Activated CD8-positive, alpha-beta T cell treated with anti-CD3 and anti-CD28 coated beads for 36 hours (primary cell): ENCODE measurements around the gene RBM5. TPM values are rescaled to one million over a fixed set of nuclear protein-coding genes. Genes with fewer than 3 reads are reported as not detected.
A peak's percentile ranks its signal among the peaks of the same experiment; 100 is the strongest.

Experiments used
- ATAC-seq: fragments of 200-7000 bp; cut with Tn5 transposase; one replicate; pipeline ENCODE4 v1.10.0; 2021; ENCODE audit warnings: mild to moderate bottlenecking, moderate library complexity
- CTCF ChIA-PET: fragments of 350-600 bp; sonication (Branson Sonifier 250); formaldehyde crosslinking; loops from one replicate; lab custom pipeline; 2021; ENCODE audit warnings: antibody characterized with exemption; lab: Charles Lee
- POLR2A ChIA-PET: fragments of 350-600 bp; sonication (Branson Sonifier 250); formaldehyde crosslinking; loops from one replicate; lab custom pipeline; 2021; ENCODE audit warnings: antibody characterized with exemption; lab: Charles Lee
- DNase-seq: peaks from one replicate; pipeline ENCODE4 v3.0.0-alpha.2; 2020
- H3K27ac Mint-ChIP-seq: one replicate; pipeline ENCODE4 v1.8.0; 2021; ENCODE audit warnings: mild to moderate bottlenecking, mixed read lengths
- H3K27me3 Mint-ChIP-seq: one replicate; pipeline ENCODE4 v1.8.0; 2021; ENCODE audit warnings: mixed read lengths
- H3K36me3 Mint-ChIP-seq: one replicate; pipeline ENCODE4 v1.8.0; 2021; ENCODE audit warnings: low read depth, mixed read lengths
- H3K4me1 Mint-ChIP-seq: one replicate; pipeline ENCODE4 v1.8.0; 2021; ENCODE audit warnings: low read depth, mixed read lengths
- H3K4me3 Mint-ChIP-seq: one replicate; pipeline ENCODE4 v1.8.0; 2021; ENCODE audit warnings: mild to moderate bottlenecking, moderate library complexity, mixed read lengths
- H3K9me3 Mint-ChIP-seq: one replicate; pipeline ENCODE4 v1.8.0; 2021; ENCODE audit warnings: mixed read lengths
- CTCF ChIP-seq: fragments of 200-600 bp; IDR thresholded peaks from one replicate; pipeline ENCODE4 v1.8.0; 2022; ENCODE audit warnings: antibody characterized with exemption, mild to moderate bottlenecking
- intact Hi-C: fragments of 100-400 bp; cut with micrococcal nuclease; formaldehyde crosslinking; loops from one replicate; pipeline ENCODE4 v1.10.0; 2022
- total RNA-seq, 2 experiments: library from RNA; stranded (reverse); gene quantifications; one replicate each; pipeline ENCODE4 v1.2.3, GENCODE V29; 2021

Gene RBM5
- total RNA-seq, 2 experiments from 2014 or later, result 103 to 106 TPM

DNA sequence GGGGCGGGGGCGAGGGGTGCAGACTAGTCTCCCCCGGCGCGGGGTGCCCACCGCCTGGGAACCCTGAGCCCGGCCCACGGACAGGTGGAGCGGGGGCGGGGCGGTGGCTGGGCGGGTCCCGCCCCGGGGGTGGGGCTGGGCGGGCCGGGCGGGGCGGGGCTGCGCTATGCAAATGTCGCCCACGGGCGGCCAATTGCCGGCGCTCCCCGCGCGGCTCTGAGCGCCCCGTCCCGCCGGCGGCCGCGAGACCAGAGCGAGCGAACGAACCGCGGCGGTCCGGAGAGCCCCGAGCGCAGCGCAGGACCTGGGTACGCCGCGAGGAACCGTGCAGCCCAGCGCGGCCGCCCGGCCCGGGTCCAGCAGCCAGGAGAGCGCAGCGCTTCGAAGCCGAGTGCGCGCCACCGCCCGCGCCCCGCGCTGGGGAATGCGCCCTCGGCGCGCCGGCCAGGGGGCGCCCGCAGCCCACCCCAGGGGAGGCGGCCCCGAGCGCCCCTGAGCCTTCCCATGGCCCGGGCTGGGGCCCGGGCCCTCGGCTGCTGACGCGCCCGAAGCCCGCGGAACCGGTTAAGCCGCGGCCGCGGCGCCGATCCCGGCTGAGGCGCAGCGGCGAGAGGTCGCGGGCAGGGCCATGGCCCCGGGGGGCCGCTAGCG lies 66.2 kb downstream of the RBM5 start, which contains the start of gene SEMA3F:
TSS of gene SEMA3F (plus strand) at position 485 of the 651 bp plus-strand sequence. CDS start 4,299 bp downstream, outside the sequence.
- no peak for TF ChIP-seq CTCF
- Mint-ChIP-seq H3K4me1 (peaks cover 8% of the 10 kb centered on the region), H3K36me3 (no peaks in the 10 kb centered on the region), H3K9me3 (no peaks in the 10 kb centered on the region), H3K27ac (no peak within 1 kb of the TSS), H3K4me3 (peak within 1 kb of the TSS; percentile 55), H3K27me3 (peaks cover 30% of the 10 kb centered on the region)
- ChIA-PET POLR2A (no interaction called here), CTCF (interaction anchor here (0.8 kb wide), 1 partner anchor 10 kb away, joined by 4 read pairs; no protein-coding TSS in a partner anchor)
- DNase-seq (peak; percentile 63), ATAC-seq (peak; percentile 92)
- intact Hi-C loops, result no loop called here

GRCh38 chr3:50155491-50155878 lies 66.8 kb downstream of the RBM5 start:
- intact Hi-C loops, result no loop called here
- no peak for ATAC-seq
- CTCF ChIA-PET, result interaction anchor here (0.8 to 1.8 kb wide), 2 partner anchors 10 to 39 kb away, joined by 4 to 7 read pairs; no protein-coding TSS in a partner anchor

DNA sequence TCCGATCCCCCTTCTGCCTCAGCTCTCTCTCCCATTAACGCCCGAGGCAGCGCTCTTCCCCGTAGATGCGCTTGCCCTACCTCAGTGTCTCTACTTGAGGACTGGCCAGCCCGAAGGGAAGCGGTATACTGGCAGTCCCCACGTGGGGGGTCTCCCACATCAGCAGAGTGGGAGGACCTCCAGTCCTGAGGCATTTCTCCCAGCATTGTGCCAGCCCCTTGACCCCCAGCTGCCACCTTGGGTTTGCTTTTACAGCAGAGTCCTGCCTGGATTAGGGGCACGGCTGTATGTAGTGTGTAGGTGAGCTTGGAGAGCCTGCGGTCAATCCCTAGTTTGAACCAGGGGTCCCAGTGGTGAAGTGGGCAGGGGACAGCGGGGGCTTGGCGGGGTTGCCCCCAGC lies 67.2 kb downstream of the RBM5 start:
- ChIA-PET POLR2A (interaction anchor here (0.6 to 1.6 kb wide), 3 partner anchors 34 to 47 kb away, joined by 3 read pairs; no protein-coding TSS in a partner anchor), CTCF (interaction anchor here (0.7 to 1.8 kb wide), 4 partner anchors 9 to 91 kb away, joined by 3 to 7 read pairs (median 4); no protein-coding TSS in a partner anchor)
- Mint-ChIP-seq H3K36me3 (no peaks in the 10 kb centered on the region), H3K4me1 (peaks cover 8% of the 10 kb centered on the region), H3K4me3 (peak overlapping the region; percentile 55), H3K27me3 (peaks cover 30% of the 10 kb centered on the region), H3K27ac (no peak overlapping the region), H3K9me3 (no peaks in the 10 kb centered on the region)
- intact Hi-C loops, result no loop called here
- no peak for TF ChIP-seq CTCF
- ATAC-seq (no peak), DNase-seq (no peak)

More at GRCh38 chr3:50155491-50155878, 66.8 kb downstream of the RBM5 start:
- H3K4me3 Mint-ChIP-seq, result peak overlapping the region; percentile 55
- H3K27me3 Mint-ChIP-seq, result peaks cover 30% of the 10 kb centered on the region
- POLR2A ChIA-PET, result interaction anchor here (1.6 kb wide), 1 partner anchor 33 kb away, joined by 3 read pairs; no protein-coding TSS in a partner anchor
- H3K4me1 Mint-ChIP-seq, result peaks cover 8% of the 10 kb centered on the region
- DNase-seq, result no peak
- no peak overlapping the region for H3K27ac Mint-ChIP-seq
- TF ChIP-seq CTCF, result no peak
- no peaks in the 10 kb centered on the region for H3K9me3 Mint-ChIP-seq
- no peaks in the 10 kb centered on the region for H3K36me3 Mint-ChIP-seq

- ChIA-PET CTCF (interaction anchor here (0.7 to 1.8 kb wide), 3 partner anchors 19 to 90 kb away, joined by 3 to 7 read pairs (median 3); no protein-coding TSS in a partner anchor), POLR2A (interaction anchor here (0.6 to 1.6 kb wide), 4 partner anchors 16 to 48 kb away, joined by 3 read pairs; no protein-coding TSS in a partner anchor)
- Mint-ChIP-seq H3K27ac (no peak overlapping the region), H3K9me3 (no peaks in the 10 kb centered on the region), H3K4me1 (peaks cover 8% of the 10 kb centered on the region), H3K4me3 (no peak overlapping the region), H3K27me3 (peaks cover 30% of the 10 kb centered on the region), H3K36me3 (no peaks in the 10 kb centered on the region)
- no peak for DNase-seq
- intact Hi-C loops, result no loop called here
- no peak for TF ChIP-seq CTCF
- ATAC-seq, result no peak
Observed at GRCh38 chr3:50156549-50157493, 68.1 kb downstream of the RBM5 start.
